ENCODE data around the gene ZBTB42.
"Not testable (repeated sequence)": the region's sequence is repeated elsewhere in the genome, so short reads cannot be mapped to it uniquely, and the experiment has no call there.

Gene ZBTB42

DNA sequence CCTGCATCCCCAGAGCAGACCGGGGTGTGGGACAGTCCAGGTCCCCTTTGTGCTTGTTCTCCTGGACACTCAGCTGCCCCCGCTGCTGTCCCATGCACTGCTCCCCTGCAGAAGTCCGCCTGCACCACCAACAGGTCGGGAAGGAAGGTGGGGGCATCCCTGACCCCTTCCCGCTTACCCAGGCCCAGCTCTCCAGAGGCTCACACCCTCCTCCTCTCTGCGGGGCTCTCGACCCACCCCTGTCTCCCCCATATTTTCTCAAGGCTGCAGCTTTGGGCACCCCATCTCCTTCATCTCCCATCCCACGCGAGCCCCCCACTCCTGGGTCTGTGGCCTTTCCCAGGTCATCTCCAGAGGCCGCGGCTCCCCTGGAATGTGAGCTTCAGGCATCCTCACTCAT lies 9.4 kb downstream of the ZBTB42 start:
- no peak for DNase-seq (ENCODE audit: low read depth)

DNA sequence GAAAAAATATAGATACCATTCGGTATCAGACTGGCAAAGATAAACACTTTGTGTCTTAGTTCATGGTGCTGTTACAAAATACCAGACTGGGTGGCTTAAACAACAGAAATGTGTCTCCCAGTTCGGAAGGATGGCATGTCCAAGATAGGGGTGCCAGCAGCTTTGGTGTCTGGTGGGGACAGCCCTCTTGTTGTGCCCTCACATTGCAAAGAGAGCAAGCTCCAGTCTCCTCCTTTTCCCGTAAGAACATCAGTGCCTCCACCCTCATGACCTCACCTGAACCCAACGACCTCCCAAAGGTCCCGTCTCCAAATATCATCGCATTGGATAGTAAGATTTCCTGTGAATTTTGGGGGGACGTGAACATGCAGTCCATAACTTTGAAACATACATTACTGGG lies 12.4 kb downstream of the ZBTB42 start:
- no peak for DNase-seq (ENCODE audit: low read depth)

DNA sequence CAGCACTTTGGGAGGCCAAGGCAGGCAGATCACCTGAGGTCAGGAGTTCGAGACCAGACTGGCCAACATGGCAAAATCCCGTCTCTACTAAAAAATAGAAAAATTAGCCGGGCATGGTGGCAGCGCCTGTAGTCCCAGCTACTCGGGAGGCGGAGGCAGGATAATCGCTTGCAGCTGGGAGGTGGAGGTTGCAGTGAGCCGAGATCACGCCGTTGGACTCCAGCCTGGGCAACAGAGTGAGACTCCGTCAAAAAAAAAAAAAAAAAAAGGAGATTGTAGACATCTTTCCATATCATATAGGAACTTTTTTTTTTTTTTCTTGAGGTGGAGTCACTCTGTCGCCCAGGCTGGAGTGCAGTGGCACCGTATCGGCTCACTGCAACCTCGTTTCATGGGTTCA lies 13.8 kb downstream of the ZBTB42 start:
- not testable (repeated sequence) for DNase-seq (ENCODE audit: low read depth)

DNA sequence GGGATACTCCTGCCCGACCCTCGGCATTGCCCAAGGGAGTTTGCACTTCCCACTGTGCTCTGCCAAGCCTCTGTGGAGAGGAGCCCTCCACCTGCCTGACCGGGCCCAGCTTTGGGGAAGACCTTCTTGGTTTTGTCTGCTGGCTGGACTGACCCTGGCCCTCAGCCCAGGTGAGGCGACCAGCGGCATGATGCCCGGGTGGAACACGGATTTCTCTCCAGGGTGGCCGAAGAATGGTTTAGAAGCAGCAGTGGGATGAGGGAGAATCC lies 15.6 kb downstream of the ZBTB42 start:
- no peak for DNase-seq (ENCODE audit: low read depth)

DNA sequence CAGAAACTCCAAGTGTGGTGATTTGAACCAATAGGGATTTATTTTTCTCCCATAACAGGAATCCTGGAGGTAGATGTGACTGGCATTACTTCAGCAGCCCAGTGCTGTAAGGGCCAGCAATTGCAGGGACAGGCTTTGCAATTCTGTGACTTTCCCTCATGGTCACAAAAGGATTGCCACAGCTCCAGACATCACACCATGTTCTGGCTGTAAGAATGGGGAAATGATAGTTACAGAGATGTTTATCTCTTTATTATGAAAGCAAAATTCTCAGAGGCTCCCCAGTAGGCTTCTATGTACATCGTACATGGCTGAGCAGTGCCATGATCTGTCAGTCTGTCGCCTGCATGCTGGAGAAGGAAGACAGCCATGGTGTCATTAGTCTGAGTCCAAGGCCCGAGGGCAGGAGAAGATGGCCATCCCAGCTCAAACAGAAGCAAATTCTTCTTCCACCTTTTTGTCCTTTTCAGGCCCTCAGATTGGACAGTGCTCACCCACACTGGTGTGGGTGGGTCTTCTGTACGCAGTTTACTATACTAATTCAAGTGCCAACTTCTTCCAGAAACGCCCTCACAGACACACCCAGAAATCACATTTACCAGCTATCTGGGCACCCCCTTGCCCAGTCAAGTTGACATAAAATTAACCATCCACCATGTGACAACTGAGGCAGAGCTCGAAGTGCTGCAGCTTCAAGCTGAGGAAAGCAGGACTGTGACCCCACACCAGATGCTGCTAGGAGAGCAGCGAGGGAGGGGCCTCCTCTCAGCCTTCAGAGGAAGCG lies 17.2 kb downstream of the ZBTB42 start:
- DNase-seq (ENCODE audit: low read depth) = no peak

DNA sequence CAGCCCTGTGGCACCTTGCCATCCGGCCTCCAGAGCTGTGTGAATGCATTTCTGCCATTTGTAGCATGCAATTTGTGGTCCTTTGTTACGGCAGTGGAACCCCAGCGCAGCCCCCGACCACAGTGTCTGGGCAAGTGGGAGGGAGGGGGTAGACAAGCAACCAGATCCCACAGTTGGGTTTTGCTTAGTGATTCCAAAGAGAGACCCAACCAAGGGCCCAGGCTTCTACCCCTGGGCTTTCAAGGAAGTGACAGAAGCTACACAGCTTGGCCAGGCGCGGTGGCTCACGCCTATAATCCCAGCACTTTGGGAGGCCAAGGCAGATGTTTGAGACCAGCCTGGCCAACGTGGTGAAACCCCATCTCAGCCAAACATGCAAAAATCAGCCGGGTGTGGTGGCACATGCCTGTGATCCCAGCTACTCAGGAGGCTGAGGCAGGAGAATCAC lies 17.8 kb downstream of the ZBTB42 start:
- DNase-seq (ENCODE audit: low read depth) = no peak

DNA sequence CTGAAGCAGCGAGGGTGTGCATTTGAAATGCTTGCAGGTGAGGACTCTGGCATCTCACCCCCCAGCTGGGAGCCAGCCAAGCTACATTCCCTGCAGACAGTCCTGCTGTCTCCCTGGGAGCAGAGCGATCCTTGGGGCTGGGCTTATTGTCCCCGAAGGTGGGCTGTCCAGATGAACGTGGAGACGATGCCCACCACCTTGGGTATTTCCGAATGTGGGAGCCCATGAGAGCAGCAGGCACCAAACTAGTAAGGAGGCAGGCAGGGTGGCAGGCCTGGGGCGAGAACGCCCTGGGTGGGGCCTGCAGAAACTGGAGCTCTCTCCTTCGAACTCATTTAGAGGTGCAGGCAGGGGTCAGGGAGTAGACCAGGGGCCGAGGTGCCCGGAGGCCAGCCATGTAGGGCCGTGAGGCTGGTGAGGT lies 18.5 kb downstream of the ZBTB42 start:
- DNase-seq (ENCODE audit: low read depth) = no peak

DNA sequence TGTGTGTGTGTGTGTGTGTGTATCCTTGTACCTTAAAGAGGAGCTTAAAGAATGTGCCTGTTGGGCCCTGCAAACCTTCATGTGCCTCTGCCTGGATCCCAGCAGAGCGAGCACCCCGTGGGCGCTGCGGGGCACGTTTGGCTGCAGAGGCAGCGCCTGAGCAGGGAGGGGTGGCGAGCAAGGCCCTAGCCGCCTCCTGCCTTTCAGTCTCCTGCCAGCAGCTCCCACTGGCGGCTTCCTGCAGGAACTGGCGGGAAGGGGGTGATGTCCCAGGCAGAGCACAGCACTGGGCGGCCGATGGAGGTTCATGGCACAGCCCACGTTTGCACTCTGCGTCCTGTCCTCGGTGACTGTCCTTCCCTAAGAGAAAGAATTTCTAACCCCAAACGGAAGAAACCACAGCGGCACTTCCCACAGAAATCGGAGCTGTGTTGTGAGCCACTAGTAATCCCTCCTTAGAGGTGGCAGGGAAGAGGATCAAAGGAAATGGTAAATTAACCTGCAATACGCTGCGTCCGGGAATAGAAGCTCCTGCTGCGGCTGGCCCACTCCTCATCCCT lies 19.8 kb downstream of the ZBTB42 start:
- DNase-seq (ENCODE audit: low read depth) = no peak

DNA sequence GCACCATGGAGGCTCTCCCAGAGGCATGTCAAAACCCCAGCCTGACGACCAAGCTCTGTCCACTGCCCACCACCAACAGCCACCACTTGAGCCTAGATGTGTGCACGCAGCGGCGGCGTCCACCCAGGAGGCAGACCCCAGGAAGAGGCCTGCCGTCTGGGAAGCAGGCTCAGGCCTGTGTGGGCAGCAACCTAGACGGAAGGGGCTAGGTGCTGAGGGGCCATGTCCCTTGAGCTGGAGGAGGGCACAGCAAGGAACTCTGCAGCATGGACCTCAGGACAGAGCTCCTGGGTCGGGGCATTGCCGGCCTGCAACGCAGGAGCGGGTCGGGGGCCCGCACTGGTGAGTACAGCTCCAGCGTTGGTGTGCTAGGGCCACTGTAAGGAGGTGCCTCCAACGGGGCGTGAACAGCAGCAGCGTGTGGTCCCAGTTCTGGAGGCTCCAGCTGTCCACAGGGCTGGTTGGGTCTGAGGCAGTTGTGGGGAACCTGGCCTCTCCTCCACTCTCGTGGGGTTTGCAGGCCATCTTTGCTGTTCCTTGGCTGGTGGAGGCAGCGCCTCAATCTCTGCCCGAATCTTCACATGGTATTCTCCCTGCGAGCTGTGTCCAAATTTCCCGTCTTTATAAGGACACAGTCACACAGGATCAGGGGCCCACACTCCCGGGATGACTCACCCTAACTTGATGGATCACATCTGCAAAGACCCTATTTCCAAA lies 20.5 kb downstream of the ZBTB42 start:
- DNase-seq (ENCODE audit: low read depth) = no peak

DNA sequence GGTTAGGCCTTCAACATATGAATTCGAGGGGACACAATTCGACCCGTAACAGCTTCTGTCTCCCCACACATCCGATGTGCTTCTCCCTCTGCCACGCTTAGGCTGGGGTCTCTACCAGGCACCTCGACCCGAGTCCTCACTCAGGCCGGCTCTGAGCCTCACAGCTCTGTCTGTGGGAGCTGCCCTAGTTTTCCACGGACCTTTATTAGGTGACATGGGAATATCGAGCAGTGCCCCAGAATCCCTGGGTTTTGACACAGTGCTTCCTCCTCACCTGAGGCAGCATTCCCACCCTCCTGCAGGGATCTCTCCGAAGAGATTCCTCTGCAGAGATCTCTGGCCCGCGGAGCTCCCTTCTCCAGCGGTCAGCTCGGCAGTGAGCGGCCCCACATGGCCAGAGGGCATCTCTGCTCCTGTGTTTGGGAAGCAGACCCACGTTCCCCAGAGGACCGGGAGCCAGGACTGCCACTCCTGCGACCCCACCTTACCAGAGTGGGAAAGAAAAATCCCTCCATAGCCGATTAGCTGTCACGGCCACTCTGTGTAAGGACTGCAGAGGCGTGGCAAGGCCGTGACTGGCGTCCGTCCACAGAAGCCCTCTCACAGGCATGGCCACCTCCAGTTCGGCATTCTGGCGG lies 21.2 kb downstream of the ZBTB42 start:
- no peak for DNase-seq (ENCODE audit: low read depth)

DNA sequence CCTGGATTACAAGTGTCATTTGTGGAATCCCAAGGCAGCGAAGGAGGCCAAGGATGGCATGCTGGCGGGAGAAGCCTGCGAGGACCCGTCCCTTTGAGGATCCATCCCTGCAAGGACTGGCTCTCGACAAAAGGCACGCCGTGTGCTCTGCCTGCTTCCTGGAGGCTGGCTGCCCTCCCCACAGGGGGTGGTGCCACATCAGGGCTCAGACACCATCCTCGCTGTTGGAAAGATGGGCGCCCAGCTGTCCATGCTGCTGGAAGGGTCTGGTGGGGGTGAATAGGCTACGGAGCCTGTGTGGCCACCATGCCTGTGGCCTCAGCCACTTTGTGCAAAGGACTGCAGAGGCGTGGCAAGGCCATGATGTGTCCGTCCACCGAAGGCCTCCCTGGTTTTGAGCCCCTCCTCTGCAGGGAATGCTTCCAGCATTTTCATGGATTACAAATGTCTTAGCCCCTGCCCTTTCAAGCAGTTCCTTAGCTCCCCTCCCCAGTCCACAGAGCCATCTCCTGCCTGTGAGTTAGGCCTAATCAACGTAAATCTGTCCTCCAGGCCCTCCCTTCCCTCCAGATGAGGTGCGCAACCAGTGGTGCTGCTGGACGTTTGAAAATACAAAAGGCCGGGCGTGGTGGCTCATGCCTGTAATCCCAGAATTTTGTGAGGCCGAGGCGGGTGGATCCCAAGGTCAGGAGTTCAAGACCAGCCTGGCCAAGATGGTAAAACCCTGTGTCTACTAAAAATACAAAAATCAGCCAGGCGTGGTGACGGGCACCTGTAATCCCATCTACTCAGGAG lies 22.1 kb downstream of the ZBTB42 start:
- no peak for DNase-seq (ENCODE audit: low read depth)

DNA sequence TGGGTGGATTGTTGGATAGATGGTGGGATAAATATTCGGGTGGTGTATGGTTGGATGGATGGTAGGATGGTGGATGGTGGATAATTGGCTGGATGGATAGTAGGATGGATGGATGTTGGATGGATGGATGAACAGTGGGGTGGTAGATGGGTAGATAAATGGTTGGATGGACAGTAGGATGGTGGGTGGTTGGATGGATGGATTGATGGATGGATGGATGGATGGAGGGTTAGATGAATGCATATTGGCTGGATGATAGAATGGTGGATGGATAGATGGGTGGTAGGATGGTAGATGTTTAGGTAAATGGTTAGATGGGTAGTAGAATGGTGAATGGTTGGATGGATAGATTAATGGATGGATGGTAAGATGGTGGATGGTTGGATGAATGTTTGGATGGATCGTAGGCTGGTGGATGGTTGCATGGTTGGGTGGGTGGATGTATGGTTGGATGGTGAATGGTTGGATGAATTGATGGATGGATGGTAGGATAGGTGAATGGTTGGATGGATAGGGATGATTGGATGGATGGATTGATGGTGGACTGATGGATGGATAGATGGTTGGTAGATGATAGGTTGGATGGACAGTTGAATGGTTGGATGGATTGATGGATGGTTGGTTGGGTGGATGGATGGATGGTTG lies 23.6 kb downstream of the ZBTB42 start:
- no peak for DNase-seq (ENCODE audit: low read depth)

DNA sequence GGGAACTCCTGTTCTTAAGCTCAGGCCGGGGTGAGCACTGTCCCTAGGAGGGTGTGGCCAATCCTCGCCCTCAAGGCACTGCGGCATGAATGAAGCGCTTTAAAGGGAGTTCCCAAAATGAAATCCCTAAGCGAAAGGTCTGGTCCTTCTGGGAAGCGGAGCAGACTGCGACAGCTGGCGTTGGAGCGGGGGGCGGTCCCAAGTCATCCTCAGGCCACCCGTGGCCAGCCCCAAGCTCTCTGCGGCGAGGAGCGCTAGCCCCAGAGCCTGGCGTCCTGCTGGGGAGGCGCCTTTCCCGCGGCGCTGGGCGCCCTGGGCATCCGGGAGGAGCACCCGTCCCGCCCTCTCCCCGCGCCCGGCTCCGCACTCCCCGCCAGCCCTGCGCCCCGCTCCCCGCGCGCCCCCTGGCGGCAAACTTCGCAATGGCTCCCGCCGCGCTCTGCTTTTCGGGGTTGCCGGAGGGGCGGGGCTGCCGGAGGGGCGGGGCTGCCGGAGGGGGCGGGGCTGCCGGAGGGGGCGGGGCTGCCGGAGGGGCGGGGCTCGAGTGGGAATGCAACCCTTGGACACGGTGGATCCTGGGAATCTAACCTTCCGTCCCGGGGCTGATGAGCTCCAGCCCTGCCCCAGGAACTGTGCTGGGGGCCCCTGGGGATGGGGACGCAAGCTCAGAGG lies 25.4 kb downstream of the ZBTB42 start:
- DNase-seq (ENCODE audit: low read depth) = peak; percentile 89

DNA sequence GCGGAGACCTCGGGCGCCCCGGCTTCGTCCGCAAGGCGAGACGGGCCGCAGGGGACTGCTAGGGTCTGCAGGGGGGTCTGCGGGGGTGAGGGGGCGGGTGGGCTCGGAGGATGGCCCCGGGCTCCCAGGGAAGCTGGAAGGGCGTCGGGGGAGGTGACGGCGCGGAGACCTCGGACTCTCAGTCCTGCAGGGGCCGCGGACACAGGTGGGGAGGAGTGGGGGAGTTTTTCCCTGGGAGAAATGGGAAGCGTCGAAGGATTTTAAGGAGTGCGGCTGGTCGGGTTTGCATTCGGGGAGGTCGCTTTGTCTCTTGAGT lies 25.9 kb downstream of the ZBTB42 start:
- no peak for DNase-seq (ENCODE audit: low read depth)

DNA sequence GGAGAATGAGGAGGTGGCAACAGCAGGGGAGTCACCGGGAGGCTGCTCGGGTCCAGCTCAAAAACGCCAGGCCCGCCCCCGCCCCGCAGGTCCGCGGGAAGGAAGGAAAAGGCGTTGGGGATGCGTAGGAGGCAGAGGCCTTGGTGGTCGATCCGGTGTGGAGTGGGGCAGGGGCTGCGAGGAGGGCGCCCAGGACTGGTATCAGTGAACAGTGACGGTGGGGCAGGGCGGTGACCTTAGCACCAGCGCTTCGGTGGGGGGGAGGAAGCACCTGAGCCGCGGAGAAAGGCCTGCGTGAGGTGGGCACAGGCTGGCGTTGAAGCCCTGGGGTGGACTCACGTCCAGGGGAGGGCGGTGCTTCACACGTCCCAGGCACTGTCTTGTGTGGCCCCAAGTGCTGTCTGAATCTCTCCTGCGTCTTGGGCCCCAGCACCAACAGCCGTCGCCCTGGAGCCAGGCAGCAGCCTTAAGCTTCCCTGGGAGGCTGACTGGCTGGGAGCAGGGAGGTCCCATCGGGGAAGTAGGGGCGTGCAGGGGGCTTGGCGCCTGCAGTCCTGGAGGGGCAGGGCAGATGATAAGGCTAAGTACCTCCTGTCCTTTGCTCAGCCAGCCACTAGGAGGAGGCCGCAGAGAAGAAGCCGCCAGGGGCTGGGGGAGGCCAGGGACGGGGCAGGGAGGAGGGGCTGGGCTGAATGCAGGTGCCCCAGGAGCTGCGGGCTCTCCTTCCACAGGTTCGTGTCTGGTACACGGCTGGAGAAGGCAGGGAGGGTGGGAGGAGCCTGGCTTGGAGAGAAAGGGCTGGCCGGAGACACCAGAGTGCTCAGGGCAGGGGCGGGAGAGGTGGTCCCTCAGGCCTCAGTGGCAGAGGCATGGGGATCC lies 26.5 kb downstream of the ZBTB42 start:
- DNase-seq (ENCODE audit: low read depth) = no peak

DNA sequence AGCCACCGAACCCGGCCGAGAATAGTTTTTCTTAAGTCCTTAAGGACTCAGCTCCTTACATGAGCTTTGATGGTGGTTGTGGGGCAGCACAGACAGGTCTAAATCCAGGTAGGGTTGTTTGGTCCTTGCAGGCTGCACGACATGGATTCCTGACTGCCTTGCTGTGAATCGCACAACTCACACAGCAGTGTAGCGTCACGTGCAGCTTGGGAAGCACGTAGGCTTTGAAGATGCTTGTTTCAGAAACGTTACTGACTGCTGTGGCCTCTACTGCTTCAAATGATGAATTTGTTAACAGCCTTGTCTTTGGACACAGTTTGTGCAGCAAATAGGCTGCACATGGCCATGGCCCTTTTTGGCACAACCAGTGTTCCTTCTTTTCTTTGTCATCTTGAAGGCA lies 29.9 kb downstream of the ZBTB42 start:
- no peak for DNase-seq (ENCODE audit: low read depth)

DNA sequence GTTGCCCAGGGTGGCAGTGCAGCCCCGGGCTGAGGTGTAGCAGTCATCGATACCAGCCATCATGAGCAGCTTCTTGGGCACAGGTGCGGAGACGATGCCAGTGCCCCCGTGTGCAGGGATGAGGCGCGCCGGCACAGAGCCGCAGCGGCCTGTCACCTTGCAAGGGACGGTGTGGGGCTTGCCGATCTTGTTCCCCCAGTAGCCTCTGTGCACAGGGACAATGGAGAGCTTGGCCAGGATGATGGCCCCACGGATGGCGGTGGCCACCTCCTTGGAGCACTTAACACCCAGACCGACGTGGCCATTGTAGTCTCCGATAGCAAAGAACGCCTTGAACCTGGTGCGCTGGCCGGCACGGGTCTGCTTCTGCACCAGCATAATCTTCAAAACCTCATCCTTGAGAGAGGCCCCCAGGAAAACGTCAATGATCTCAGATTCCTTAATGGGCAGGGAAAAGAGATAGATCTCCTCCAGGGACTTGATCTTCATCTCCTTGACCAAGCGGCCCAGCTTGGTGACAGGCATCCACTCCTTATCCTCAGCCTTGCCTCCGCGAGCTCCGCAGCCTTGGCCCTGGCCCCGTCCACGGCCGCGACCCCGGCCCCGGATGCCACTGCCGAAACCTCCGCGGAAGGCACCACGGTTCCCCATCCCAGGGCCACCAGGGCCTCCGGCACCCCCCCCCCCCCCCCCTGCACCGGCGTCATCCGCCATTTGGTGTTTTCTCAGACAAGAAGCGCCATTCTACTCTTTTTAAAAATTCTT lies 35.5 kb downstream of the ZBTB42 start:
- not testable (repeated sequence) for DNase-seq (ENCODE audit: low read depth)

DNA sequence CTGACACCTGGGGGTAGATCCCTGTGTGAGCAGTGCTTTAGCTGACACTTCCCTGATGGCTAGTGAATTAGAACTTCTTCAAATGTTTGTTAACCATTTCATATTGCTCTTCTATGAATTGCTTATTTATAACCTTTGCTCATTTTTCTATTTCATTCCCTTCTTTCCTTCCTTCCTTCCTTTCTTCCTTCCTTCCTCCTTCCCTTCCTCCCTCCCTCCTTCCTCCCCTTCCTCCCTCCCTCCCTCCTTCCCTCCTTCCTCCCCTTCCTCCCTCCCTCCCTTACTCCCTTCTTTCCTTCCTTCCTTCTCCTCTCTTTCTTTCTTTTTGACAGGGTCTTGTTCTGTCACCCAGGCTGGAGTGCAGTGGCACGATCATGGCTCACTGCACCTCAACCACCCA lies 40.8 kb downstream of the ZBTB42 start:
- DNase-seq (ENCODE audit: low read depth) = no peak

DNA sequence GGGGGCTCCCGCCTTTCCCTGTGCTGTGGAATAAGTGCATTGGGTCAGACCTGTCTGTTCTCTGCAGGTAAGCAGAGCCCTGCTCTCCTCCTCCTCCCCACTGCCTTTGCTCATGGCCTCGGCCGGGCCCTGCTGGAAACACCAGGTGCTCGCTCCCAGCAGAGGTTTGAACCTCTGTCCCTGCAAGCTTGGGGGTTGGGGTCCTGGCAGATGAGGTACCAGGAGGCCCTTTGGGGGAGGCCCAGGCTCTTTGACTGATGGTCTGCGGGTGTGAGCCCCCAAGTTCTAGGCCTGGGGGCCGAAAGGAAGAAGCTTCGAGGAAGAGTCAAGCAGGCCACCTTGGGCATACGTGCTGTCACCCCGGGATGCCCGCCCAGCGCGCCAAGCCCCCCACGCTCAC lies 42.1 kb downstream of the ZBTB42 start:
- no peak for DNase-seq (ENCODE audit: low read depth)

All from stimulated activated CD4-positive, alpha-beta T cell treated with anti-CD3 and anti-CD28 coated beads, Interleukin-2, amount 100 ng/mL, for 4 hours (primary cell).